Uterus (tissue), 2 donors: Measurements from ENCODE around the gene NOX3.

ENCODE experiments used
- POLR2A ChIP-seq, 2 donors: fragments of 450-650 bp; IDR thresholded peaks; one replicate each; pipeline ENCODE4 v1.6.1; 2016; ENCODE audit warnings: antibody characterized with exemption in 2 of 2, mild to moderate bottlenecking in 1 of 2, moderate library complexity in 1 of 2
- TF ChIP-seq, protein P1 (sequence below), 4 experiments: fragments of 200-600 bp in 2 of 4; fragments of 450-650 bp in 2 of 4; sonication (generic) in 2 of 4; IDR thresholded peaks; one replicate each; pipeline ENCODE4 v1.5.1; 2016 to 2019; ENCODE audit warnings: antibody characterized with exemption in 4 of 4, mild to moderate bottlenecking in 2 of 4, moderate library complexity in 1 of 4

GRCh38 chr6:155351273-155352129 is 104.1 kb downstream of the NOX3 start:
- TF ChIP-seq, protein P1, sequence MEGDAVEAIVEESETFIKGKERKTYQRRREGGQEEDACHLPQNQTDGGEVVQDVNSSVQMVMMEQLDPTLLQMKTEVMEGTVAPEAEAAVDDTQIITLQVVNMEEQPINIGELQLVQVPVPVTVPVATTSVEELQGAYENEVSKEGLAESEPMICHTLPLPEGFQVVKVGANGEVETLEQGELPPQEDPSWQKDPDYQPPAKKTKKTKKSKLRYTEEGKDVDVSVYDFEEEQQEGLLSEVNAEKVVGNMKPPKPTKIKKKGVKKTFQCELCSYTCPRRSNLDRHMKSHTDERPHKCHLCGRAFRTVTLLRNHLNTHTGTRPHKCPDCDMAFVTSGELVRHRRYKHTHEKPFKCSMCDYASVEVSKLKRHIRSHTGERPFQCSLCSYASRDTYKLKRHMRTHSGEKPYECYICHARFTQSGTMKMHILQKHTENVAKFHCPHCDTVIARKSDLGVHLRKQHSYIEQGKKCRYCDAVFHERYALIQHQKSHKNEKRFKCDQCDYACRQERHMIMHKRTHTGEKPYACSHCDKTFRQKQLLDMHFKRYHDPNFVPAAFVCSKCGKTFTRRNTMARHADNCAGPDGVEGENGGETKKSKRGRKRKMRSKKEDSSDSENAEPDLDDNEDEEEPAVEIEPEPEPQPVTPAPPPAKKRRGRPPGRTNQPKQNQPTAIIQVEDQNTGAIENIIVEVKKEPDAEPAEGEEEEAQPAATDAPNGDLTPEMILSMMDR (IDR thresholded peaks at IDR 0.05): no peak
- no peak for TF ChIP-seq POLR2A (IDR thresholded peaks at IDR 0.05)
